Lower leg skin (tissue), 4 donors: Measurements from ENCODE around the gene IZUMO1. TPM values are rescaled to one million over a fixed set of nuclear protein-coding genes. Genes with fewer than 3 reads are reported as not detected.
"Not testable (repeated sequence)": the region's sequence is repeated elsewhere in the genome, so short reads cannot be mapped to it uniquely, and the experiment has no call there.

Experiments
- DNase-seq, 2 donors: peaks; one replicate each; pipeline ENCODE4 v3.0.0-alpha.2; 2019; ENCODE audit warnings: low spot score in 2 of 2
- H3K4me3 ChIP-seq: fragments of 200-600 bp; sonication (generic); 2 replicates; pipeline ENCODE4 v1.5.1; 2017; ENCODE audit warnings: mild to moderate bottlenecking, low read depth; ENCODE audit not compliant: poor library complexity, severe bottlenecking
- POLR2A ChIP-seq, 2 donors: fragments of 450-650 bp; IDR thresholded peaks; one replicate each; pipeline ENCODE4 v1.6.1; 2016 to 2017; ENCODE audit warnings: antibody characterized with exemption in 2 of 2, mild to moderate bottlenecking in 1 of 2, moderate library complexity in 1 of 2
- WGBS, 2 donors: methylation state at CpG; one replicate each; pipeline ENCODE4 v1.1.5; 2018; 5-methylcytosine and 5-hydroxymethylcytosine counted together
- intact Hi-C: fragments of 100-400 bp; cut with DNase I; formaldehyde crosslinking; loops from one replicate; pipeline ENCODE4 v1.15.0; 2023; ENCODE audit warnings: low total_unique reads
- total RNA-seq, 4 donors: library from RNA; depleted of rRNA; stranded (reverse); fragments of >200 nt; gene quantifications; one replicate each; pipeline ENCODE4 v1.1.0, GENCODE V29; 2016
- TF ChIP-seq, protein P1 (sequence below), 3 donors: fragments of 450-650 bp; IDR thresholded peaks; one replicate each; pipeline ENCODE4 v1.5.1; 2016; ENCODE audit warnings: antibody characterized with exemption in 3 of 3, mild to moderate bottlenecking in 3 of 3, moderate library complexity in 2 of 3

The IZUMO1 gene
- not detected for total RNA-seq

DNA sequence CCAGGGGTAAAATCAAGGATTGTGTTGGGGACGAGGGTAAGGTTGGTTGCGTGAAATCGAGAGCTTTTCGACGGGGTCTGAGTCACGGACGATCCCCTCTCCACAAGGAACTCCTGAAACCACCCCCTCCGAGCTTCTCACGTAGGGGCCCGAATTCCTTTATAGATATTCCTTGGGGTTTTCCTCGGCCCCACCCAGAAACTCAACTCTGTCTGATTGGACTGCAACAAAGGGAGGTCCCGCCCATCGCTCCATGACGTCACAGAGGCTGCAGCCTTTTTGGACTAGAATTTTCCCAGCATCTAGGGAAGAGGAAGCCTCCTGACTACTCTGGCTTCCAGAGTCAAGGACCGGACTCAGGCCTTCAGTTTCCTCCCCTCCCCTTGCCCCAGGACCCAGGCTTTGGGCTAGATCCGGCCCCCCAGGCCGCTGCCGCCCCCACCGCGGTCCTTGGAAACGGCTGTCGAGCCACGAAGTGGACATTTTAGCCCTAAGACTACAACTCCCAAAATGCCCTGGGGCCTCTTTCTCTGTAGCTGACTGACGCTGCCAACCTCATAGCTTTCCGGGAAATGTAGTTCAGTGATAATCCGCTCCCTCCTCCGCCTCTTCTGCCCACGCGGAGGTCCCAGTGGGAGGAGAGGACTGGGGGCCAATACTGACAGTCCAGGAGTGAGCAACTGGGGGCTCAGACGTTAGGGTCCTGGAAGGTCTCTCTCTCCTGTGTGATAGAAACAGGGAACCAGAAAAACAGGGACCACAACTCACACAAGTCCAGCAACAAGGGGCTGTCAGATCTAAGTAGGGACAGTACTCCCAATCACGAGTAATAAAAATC lies at the start of gene IZUMO1:
TSS of gene IZUMO1 (minus strand) at position 172 of the 838 bp plus-strand sequence. CDS start 1,050 bp downstream, outside the sequence.
- DNase-seq: peak in 1 of 2 donors; percentile 91
- H3K4me3 ChIP-seq: no peak within 1 kb of the TSS
- intact Hi-C loops: no loop called here

DNA sequence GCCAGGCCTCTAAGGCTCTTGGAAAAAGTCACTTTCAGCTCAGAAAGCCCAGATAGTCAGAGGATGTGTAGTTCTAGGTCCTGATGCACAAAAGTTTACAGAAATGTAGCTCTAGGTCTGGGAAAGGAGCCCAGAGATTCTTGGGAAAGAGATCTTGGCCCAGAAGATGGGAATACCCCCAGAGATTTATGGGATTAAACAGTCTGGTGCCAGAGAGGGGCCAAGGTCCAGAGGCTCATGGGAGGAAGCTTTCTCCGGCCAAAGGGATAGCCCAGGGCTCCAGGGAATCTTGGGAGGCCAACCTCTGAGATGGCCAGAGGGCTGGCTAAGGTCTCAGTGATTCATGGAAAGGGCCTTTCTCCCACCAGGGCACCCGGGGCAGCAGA lies 49.0 kb upstream of the IZUMO1 start:
- 34 to 67% methylated on average over 2 of the region's 2 CpGs for WGBS, 2 donors
- no peak for DNase-seq
- TF ChIP-seq, protein P1, sequence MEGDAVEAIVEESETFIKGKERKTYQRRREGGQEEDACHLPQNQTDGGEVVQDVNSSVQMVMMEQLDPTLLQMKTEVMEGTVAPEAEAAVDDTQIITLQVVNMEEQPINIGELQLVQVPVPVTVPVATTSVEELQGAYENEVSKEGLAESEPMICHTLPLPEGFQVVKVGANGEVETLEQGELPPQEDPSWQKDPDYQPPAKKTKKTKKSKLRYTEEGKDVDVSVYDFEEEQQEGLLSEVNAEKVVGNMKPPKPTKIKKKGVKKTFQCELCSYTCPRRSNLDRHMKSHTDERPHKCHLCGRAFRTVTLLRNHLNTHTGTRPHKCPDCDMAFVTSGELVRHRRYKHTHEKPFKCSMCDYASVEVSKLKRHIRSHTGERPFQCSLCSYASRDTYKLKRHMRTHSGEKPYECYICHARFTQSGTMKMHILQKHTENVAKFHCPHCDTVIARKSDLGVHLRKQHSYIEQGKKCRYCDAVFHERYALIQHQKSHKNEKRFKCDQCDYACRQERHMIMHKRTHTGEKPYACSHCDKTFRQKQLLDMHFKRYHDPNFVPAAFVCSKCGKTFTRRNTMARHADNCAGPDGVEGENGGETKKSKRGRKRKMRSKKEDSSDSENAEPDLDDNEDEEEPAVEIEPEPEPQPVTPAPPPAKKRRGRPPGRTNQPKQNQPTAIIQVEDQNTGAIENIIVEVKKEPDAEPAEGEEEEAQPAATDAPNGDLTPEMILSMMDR (IDR thresholded peaks at IDR 0.05): no peak
- TF ChIP-seq POLR2A (IDR thresholded peaks at IDR 0.05): no peak
- intact Hi-C loops: loop anchor here (5.0 kb wide), 1 partner anchor 37 kb away; no protein-coding TSS in a partner anchor
- no peak overlapping the region for H3K4me3 ChIP-seq

More for the DNA sequence above, at the start of gene IZUMO1:
- 26 to 36% methylated on average over 31 of the region's 31 CpGs for WGBS, 2 donors
- TF ChIP-seq, protein P1 (IDR thresholded peaks at IDR 0.05): no peak

DNA sequence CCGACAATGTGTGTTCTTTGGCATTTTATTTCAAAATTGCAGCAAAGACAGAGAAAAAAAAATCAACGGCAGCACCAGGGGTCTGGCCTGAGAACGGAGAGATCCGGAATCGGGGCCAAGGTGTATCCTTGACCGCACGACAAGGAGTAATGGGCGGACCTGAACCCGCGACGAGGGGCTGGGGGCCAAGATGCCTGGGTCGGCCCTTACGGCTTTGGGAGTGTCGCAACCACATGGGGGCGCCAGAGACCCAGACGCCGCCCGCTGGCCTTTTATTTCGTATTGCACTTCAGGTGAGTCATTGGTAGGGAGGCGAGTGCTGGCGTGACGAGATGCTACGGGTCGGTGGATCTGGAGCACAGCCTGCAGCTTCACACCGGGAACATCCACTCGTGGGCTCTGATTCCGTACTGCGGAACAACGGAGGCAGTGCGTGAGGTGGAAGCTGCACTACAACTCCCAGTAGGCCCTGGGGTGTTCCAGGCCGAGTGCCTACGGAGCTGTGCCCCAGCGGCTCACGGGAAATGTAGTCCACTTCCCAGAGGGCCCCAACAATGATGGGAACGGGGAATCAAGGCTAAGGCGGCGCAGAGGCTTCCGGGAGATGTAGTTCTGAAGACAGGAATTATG lies 48.5 kb upstream of the IZUMO1 start:
- peak; percentile 93 to 97 for DNase-seq
- no peak overlapping the region for H3K4me3 ChIP-seq
- WGBS, 2 donors: 0 to 1% methylated on average over 21 to 37 of the region's 38 CpGs
- intact Hi-C loops: loop anchor here (5.0 kb wide), 1 partner anchor 37 kb away; no protein-coding TSS in a partner anchor
- TF ChIP-seq, protein P1 (IDR thresholded peaks at IDR 0.05): peak in 1 of 3 donors; percentile 92
- TF ChIP-seq POLR2A (IDR thresholded peaks at IDR 0.05): no peak

DNA sequence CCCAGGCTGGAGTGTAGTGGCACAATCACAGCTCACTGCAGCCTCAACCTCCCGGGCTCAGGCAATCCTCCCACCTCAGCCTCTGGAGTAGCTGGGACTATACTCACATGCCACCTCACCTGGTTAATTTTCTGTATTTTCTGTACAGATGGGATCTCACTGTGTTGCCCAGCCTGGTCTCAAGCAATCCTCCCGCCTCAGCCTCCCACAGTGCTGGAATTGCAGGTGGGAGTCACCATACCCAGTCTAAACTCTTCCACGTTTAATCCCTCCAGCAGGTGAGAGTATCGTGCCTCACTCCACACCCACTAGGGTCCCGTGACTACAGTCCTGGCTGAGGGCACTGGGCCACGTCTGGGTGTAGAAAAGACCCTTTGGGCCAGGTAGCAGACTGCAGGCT lies 47.6 kb upstream of the IZUMO1 start:
- 72 to 76% methylated on average over 6 of the region's 6 CpGs for WGBS, 2 donors
- no peak overlapping the region for H3K4me3 ChIP-seq
- intact Hi-C loops: no loop called here
- TF ChIP-seq POLR2A (IDR thresholded peaks at IDR 0.05): no peak
- TF ChIP-seq, protein P1 (IDR thresholded peaks at IDR 0.05): no peak
- DNase-seq: no peak

DNA sequence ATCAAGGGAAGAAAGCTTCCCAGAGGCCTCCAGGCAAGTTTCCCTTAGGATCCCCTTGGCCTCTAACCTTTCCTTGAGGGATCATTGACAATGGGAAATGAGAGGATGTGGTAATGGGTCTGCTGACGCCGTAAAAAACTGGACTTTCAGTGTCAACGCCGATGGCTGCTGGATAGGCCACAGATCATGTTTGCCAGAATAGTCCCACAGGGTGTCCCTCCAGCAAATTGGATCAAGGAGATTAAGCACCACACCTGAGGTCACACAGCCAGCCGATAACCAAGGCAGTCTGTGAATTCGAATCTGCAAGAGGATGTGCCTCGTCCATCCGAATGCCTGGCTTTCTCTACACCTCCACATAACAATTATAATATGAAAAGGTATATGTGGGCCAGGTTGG lies 46.6 kb upstream of the IZUMO1 start:
- intact Hi-C loops: no loop called here
- TF ChIP-seq, protein P1 (IDR thresholded peaks at IDR 0.05): no peak
- no peak for TF ChIP-seq POLR2A (IDR thresholded peaks at IDR 0.05)
- DNase-seq: no peak

DNA sequence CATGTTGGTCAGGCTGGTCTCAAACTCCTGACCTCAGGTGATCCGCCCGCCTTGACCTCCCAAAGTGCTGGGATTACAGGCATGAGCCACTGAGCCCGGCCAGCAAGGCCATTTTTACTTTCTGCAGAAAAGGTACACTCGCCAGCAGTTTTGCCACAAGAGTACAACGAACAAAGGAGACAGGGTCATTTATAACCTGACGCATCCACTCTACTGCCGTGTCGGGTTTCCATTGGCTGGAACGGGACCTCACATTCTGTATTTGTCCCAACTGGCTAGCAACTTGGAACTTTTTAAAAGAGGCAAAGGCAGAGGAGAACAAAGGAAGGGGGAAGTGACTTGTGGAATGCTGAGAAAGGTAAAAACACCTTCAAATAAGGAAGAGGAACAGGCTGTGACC lies 40.6 kb upstream of the IZUMO1 start:
- H3K4me3 ChIP-seq, DNase-seq: not testable (repeated sequence)
- 82 to 90% methylated on average over 9 of the region's 9 CpGs for WGBS, 2 donors
- intact Hi-C loops: loop anchor here (10.0 kb wide), 1 partner anchor 143 kb away; the partner anchor contains the start of gene CA11

More for the DNA sequence above, 46.6 kb upstream of the IZUMO1 start:
- H3K4me3 ChIP-seq: no peak overlapping the region
- WGBS, 2 donors: 72 to 79% methylated on average over 8 of the region's 8 CpGs

DNA sequence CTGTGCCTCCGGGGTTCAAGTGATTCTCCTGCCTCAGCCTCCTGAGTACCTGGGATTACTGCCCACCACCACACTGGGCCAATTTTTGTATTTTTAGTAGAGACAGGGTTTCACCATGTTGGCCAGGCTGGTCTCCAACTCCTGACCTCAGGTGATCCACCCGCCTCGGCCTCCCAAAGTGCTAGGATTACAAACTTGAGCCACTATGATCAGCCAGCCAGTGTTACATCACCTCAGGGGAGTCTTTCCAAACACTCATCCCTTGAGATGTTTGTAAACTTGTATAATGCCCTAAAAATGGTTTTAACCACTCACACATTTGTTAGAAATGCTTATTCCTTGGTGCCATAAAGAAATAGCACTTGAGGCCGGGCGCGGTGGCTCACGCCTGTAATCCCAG lies 39.7 kb upstream of the IZUMO1 start:
- 91 to 97% methylated on average over 7 of the region's 7 CpGs for WGBS, 2 donors
- intact Hi-C loops: loop anchor here (10.0 kb wide), 1 partner anchor 142 kb away; the partner anchor contains the start of gene CA11
- DNase-seq, H3K4me3 ChIP-seq: not testable (repeated sequence)
